Measurements from ENCODE around the gene PRKAG2.

PRKAG2 gene

GRCh38 chr7:151872531-151873401 lies 4.1 kb downstream of the PRKAG2 start:
- Histone ChIP-seq H3K27ac (no peak overlapping the region), H3K79me2 (no peaks in the 10 kb centered on the region)
- TF ChIP-seq CTCF (IDR thresholded peaks at IDR 0.05) = no peak

GRCh38 chr7:151871904-151872303 lies 5.0 kb downstream of the PRKAG2 start:
- Histone ChIP-seq H3K4me1 (peaks cover 9% of the 10 kb centered on the region), H2AFZ (no peak overlapping the region), H3K9me3 (ENCODE audit: control insufficient read depth, low read length) (no peaks in the 10 kb centered on the region), H3K27me3 (ENCODE audit: control insufficient read depth, insufficient read depth, low read length) (no peaks in the 10 kb centered on the region), H3K36me3 (ENCODE audit: control insufficient read depth, insufficient read depth, low read length) (no peaks in the 10 kb centered on the region), H3K9ac (no peak overlapping the region), H3K79me2 (peaks cover 3% of the 10 kb centered on the region), H3K4me3 (ENCODE audit: low read depth, low read length) (no peak overlapping the region), H3K27ac (no peak overlapping the region), H3K4me2 (ENCODE audit: low read length) (no peak overlapping the region)
- no peak for TF ChIP-seq CTCF (IDR thresholded peaks at IDR 0.05)

More at GRCh38 chr7:151872531-151873401, 4.1 kb downstream of the PRKAG2 start:
- Histone ChIP-seq H3K36me3 (ENCODE audit: control insufficient read depth, insufficient read depth, low read length) (no peaks in the 10 kb centered on the region), H3K9me3 (ENCODE audit: control insufficient read depth, low read length) (no peaks in the 10 kb centered on the region), H2AFZ (no peak overlapping the region), H3K27me3 (ENCODE audit: control insufficient read depth, insufficient read depth, low read length) (no peaks in the 10 kb centered on the region), H3K9ac (no peak overlapping the region), H3K4me3 (ENCODE audit: low read depth, low read length) (no peak overlapping the region), H3K4me1 (peaks cover 7% of the 10 kb centered on the region), H3K4me2 (ENCODE audit: low read length) (no peak overlapping the region)

GRCh38 chr7:151871189-151871735 lies 5.7 kb downstream of the PRKAG2 start:
- Histone ChIP-seq H3K27me3 (ENCODE audit: control insufficient read depth, insufficient read depth, low read length) (no peaks in the 10 kb centered on the region), H2AFZ (no peak overlapping the region), H3K4me3 (ENCODE audit: low read depth, low read length) (no peak overlapping the region), H3K36me3 (ENCODE audit: control insufficient read depth, insufficient read depth, low read length) (no peaks in the 10 kb centered on the region), H3K27ac (no peak overlapping the region), H3K9ac (no peak overlapping the region), H3K4me2 (ENCODE audit: low read length) (no peak overlapping the region), H3K9me3 (ENCODE audit: control insufficient read depth, low read length) (no peaks in the 10 kb centered on the region), H3K79me2 (peaks cover 3% of the 10 kb centered on the region), H3K4me1 (peaks cover 9% of the 10 kb centered on the region)
- TF ChIP-seq CTCF (IDR thresholded peaks at IDR 0.05) = no peak

GRCh38 chr7:151869968-151870918 lies 6.7 kb downstream of the PRKAG2 start:
- Histone ChIP-seq H3K79me2 (peaks cover 3% of the 10 kb centered on the region), H3K4me1 (peaks cover 9% of the 10 kb centered on the region), H3K36me3 (ENCODE audit: control insufficient read depth, insufficient read depth, low read length) (no peaks in the 10 kb centered on the region), H3K4me3 (ENCODE audit: low read depth, low read length) (no peak overlapping the region), H2AFZ (no peak overlapping the region), H3K9me3 (ENCODE audit: control insufficient read depth, low read length) (no peaks in the 10 kb centered on the region), H3K27ac (no peak overlapping the region), H3K27me3 (ENCODE audit: control insufficient read depth, insufficient read depth, low read length) (no peaks in the 10 kb centered on the region), H3K9ac (no peak overlapping the region), H3K4me2 (ENCODE audit: low read length) (no peak overlapping the region)
- no peak for TF ChIP-seq CTCF (IDR thresholded peaks at IDR 0.05)
